Measurements from ENCODE around the gene COX10.
"Not testable (repeated sequence)": the region's sequence is repeated elsewhere in the genome, so short reads cannot be mapped to it uniquely, and the experiment has no call there.

Gene COX10

DNA sequence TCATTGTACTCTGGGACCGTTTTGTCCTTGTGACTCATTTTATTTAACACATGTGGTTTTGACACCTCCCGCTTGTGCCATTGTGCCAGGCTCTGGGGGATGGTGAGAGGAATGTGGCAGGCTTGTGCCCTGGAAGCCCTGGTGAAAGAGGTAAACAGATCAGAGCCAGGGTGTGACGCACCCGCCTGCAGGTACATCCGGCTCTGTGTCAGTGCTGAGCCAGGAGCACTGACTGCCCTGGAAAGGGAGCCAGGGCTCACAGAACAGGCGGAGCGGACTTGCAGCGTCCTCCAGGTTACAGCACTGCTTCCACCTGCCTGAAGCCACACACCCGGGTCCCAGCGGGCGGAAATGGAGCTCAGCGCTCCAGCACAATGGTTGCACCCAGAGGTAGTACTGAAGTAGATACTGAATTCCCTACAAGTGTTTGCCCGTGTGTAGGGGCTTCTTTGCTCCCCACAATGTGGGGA lies 136.7 kb downstream of the COX10 start:
- DNase-seq (ENCODE audit: low read depth), result peak; percentile 69

DNA sequence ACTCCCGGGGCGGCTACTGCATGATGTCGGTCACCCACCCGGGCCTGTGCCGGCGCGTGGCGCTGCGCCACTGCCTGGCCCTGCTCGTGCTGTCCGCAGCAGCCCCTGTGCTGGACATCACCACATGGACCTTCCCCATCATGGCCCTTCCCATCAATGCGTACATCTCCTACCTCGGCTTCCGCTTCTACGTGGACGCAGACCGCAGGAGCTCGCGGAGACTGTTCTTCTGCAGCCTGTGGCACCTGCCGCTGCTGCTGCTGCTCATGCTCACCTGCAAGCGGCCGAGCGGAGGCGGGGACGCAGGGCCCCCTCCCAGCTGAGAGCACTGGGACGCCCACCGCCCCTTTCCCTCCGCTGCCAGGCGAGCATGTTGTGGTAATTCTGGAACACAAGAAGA lies 137.6 kb downstream of the COX10 start:
- DNase-seq (ENCODE audit: low read depth), result no peak

DNA sequence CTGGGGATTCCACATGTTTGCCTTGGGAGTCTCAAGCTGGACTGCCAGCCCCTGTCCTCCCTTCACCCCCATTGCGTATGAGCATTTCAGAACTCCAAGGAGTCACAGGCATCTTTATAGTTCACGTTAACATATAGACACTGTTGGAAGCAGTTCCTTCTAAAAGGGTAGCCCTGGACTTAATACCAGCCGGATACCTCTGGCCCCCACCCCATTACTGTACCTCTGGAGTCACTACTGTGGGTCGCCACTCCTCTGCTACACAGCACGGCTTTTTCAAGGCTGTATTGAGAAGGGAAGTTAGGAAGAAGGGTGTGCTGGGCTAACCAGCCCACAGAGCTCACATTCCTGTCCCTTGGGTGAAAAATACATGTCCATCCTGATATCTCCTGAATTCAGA lies 138.5 kb downstream of the COX10 start:
- no peak for DNase-seq (ENCODE audit: low read depth)

DNA sequence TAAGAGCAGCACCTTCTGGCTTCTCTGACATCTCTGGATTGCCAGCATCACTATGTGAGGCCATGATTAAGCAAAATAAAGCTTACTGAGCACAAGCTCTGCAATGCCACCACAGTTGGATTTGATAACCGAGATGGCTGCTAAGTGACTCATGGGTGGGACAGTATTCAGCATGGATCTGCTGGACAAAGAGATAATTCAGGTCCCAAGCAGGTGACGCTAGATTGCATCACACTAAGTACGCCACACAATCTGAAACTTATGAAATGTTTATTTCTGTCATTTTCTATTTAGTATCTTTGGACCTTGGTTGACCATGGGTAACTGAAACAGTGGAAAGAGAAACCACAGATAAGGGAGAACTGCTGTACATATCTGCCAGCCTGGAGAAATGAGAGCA lies 139.9 kb downstream of the COX10 start:
- no peak for DNase-seq (ENCODE audit: low read depth)

DNA sequence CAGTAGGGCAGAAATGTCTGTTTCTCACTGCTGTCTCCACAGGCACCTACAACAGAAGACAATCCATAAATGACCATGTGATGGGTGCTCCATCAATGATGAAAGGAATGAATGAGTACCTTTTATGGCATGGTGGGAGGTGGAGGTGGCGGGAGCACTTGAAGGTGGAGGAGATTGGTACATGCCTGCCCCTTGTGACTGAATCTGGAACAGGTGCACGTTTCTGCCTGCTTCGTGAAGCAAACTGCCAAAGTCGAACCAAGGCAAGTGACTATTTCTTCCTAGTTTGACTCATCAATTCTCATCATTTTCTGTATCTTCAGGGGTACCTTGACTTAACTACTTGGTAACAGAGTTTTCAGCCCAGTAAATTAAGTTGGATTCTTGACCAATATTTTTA lies 141.9 kb downstream of the COX10 start:
- no peak for DNase-seq (ENCODE audit: low read depth)

DNA sequence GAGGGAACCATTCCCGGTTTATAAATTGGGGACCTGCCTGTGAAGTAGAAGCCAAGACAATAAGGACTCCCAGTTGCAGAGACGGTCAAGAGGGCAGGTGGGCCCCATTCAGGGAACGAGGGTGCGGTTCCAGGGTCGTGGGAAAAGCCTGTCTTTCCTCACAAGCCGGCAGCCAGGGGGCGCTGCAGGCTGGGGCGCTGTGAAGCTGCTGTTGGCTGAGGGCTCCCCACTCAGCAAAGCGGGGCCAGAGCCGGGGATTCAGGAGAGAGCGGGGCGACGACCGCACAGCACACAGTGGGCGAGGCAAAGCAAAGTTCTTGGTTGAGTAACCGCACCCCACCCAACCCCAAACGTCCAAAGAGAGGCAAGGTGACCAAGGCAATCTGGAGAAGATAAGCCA lies 142.5 kb downstream of the COX10 start:
- no peak for DNase-seq (ENCODE audit: low read depth)

DNA sequence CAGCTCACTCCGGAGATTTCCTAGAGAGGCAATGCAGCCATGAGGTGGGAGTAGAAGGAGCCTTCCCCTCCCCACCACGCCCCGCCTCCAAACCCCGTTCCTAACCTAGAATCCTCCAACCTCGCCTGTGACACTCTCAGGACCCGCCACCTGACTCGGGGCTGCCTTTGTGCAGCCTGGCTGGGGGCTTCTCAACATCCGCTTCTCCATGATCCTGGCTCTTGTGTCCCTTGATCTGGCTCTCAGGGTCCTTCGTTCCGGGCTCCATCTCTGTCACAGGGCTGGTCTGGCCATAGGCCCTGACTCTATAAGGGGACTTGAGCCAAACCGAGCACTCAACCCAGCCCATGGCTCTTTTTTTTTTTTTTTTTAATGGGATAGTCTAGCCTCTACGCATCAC lies 143.1 kb downstream of the COX10 start:
- DNase-seq (ENCODE audit: low read depth), result no peak

DNA sequence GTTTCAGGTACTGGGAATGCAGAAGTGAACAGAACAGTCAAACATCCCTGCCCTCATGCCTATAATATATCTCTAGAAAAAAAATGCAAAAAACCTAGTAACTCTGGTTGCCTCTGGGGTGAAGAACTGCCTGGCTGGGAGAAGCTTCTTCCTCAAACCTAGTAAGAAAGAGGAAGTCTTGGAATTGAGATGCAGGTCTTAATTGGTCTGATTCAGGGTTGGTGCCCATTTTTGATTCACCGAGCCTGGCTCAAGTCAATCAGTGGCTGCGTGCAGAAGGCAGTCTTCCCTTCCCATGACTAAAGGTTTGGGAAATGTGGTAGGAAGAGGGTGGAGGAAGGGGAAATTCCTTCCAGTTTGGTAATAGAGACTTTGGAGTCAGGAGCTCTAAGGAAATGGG lies 145.0 kb downstream of the COX10 start:
- no peak for DNase-seq (ENCODE audit: low read depth)

DNA sequence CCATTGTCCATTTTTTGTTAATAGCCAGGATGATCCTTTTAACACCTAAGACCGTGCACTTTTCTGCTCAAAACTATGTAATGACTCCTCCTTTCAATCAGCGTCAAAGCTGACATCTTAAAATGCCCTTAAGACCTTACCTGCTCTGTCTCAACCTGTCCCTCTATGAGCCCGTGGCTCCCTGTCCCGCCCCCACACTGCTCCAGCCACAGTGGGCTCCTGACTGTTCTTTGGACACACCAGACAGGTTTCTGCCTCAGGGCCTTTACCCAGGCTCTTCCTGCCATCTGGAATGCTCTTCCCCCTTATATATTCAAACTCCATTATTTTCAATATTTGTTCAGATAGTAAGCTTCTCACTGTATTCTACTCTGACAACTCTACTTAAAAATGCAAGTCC lies 153.3 kb downstream of the COX10 start:
- DNase-seq (ENCODE audit: low read depth), result no peak

DNA sequence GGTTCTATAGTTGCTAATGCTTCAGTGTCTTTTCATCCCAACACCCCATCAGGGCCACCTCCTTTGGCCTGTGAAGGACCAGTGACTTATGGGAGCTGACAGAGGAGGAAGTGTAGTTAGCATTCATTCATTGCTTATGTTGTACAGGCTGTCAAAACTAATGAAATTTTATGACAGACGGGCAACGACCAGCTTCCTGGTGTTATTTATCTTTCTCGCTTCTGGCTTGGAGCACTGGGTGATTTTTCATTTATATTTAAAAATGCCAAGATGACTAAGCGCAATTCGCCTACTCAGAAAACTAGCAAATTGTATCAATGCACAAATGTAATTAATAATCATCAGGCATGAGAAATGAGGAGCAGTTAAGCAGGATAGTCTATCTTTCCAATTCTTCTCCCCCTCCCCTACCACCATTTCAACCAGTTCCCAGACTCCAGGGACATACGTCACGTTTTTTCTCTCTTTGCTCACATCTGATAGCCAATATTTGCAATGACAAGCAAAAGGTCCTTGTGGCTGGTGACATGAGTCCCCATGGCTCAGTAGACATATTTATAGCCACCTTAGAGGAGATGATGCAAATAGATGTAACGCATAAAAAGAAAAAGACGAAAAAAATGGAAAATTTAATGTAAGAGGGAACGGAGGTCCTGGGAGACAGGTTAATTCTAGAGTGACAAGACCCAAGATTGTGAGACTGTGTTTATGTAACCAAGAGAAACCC lies 156.1 kb downstream of the COX10 start:
- no peak for DNase-seq (ENCODE audit: low read depth)

DNA sequence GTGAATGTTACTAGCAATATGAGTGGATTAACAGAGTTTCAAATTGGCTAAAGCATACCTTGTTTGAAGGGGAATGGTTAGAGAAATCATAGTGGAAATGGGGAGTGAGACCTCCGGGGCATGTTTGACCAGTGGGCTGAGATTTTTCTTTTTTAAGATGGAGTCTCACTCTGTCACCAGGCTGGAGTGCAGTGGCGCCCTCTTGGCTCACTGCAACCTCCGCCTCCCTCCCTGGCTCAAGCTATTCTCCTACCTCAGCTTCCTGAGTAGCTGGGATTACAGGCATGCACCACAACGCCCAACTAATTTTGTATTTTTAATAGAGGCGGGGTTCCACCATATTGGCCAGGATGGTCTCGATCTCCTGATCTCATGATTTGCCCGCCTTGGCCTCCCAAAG lies 157.7 kb downstream of the COX10 start:
- no peak for DNase-seq (ENCODE audit: low read depth)

DNA sequence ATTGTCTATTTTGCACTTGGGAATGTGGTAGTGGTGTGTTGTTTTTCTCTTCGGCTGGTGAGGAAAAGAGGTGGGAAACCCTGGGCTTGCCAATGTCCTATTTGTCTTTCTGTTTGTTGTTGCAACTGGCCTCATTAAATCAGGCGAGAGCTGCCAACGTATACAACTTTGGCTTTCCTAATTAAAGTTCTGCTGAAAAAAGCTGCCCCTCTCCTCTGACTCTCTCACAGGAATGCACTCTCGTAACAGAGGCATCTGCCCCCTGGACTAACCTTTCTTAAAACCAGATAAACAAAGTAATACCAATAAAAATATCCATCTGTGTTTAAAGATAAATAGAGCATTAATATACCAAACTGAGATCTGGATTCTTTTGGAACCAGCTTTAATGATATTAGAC lies 159.6 kb downstream of the COX10 start:
- DNase-seq (ENCODE audit: low read depth), result no peak

DNA sequence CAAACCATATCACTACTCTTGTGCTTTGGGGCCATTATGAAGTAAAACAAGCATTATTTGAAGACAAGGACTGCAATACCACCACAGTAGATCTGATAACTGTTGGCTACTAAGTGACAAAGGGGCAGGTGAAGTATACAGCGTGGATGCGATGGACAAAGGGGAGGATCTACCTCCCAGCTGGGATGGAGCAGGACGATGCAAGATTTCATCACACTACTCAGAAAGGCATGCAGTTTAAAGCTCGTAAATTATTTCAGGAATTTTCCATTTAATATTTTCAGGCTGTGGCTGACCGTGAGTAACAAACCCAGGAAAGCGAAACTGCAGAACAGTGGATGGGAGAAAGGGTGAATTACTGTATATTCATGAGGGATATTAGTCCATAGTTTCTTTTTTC lies 161.9 kb downstream of the COX10 start:
- not testable (repeated sequence) for DNase-seq (ENCODE audit: low read depth)

DNA sequence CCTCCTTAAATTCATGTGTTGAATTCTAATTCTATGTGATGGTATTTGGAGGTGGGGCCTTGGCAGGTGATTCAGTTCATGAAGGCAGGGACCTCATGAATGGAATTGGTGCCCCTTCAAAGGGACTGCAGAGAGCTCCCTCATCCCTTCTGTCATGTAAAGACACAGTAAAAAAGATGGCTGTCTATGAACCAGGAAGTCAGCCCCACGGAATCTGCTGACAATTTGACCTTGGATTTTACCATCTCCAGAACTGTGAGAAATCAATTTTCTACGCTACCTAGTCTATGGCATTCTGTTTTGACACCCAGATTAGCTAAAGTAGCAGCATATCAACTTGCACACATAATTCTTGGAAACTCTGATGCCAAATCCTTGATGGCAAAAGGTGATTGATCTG lies 165.7 kb downstream of the COX10 start:
- DNase-seq (ENCODE audit: low read depth), result not testable (repeated sequence)

DNA sequence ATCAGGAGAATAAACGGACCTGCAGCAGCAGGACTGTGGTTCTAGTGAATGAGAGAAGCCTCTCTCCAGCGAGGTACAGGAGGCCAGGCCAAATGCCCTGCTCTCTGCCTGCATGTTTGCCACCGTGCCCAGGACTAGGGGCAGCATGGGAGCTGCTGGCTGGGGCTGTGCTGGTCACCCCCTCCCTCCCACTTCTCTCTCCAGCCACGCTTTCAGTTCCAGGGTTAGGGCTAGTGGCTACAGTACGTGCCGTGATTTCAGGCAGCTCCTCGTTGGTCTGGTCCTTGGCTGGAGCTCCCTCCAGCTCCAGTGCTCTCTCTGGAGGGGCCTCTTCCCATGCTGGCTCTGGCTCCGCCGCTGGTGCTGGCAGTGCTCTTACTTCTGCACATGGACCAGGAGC lies 166.7 kb downstream of the COX10 start:
- not testable (repeated sequence) for DNase-seq (ENCODE audit: low read depth)

DNA sequence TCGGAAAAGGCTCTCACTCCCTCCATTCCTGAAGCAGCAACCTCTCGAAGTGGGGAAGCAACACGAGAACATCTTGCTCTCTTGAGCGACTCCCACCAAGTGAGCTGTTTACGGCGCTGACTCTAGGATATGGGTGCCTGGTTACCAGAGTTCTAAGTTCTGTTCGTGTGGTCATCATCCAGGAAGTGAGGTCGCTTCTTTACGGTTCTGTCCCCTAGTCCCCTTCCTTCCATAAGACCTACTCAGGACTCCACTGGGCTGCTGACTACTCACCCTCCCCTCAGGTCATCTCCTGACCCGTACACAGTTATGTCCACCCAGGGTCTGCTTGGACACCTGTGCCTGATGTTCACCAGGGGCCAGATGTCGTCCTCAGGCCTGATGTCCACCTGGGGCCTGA lies 167.5 kb downstream of the COX10 start, which contains the start of gene CDRT15:
Gene CDRT15, minus strand, starts transcription at position 101 of the 400 bp plus-strand sequence. Its CDS starts 29 bp downstream, at position 72.
- not testable (repeated sequence) for DNase-seq (ENCODE audit: low read depth)

DNA sequence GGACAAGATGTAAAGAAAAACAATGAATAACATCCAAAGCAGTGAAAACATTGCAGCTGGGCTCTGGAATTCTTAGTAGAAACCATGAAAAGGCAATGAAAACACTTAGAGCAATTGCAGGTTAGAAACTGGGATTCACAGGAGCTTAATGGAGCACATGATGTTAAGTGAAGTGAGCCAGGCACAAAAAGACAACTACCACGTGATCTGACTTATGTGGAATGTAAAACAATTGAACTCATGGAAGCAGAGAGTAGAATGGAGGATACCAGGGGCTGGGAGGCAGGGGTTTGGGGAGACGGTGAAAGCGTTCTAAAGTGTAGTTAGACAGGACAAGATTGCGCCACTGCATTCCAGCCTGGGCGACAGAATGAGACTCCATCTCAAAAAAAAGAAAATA lies 170.0 kb downstream of the COX10 start:
- not testable (repeated sequence) for DNase-seq (ENCODE audit: low read depth)

DNA sequence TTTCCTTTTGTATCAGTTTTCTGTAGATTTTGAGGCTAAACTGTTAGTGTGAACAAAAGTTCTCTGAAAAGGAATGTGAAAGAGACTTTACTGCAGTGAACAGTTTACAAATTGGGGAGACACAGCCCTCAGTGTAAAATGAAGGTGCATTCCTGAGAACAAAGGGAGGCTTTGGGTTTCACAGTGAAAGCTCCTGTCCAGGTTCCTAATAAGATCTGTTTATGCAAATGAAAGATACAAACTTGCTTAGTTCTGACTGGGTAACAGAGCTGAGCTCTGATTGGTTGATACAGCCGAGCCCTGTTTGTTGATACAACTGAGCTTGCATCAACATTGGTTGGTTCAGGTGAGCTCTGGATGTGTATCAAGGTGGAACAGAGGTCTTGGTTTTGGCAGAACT lies 175.7 kb downstream of the COX10 start:
- DNase-seq (ENCODE audit: low read depth), result no peak

DNA sequence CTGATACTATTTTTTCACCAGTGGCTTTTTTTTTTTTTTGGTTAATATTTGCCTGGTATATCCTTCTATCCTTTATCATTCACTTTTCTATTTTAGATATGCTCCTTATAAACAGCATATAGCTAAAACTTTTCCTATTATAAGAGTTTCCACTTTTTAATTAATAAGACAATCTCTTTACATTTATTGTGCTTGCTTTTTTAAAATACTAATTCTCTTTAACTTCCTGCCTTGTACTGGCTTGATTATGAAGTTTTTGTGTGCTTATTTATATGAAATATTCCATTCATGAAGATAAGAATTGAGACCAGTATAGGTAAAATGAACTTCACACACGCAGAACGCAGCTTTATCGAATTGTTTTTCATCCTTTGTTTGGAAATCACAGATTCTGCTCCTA lies 176.3 kb downstream of the COX10 start:
- DNase-seq (ENCODE audit: low read depth), result no peak
